NCI-H1417 (cell line): ENCODE data around the gene TEAD1.
A peak's percentile ranks its signal among the peaks of the same experiment; 100 is the strongest.
"Not testable (repeated sequence)": the region's sequence is repeated elsewhere in the genome, so short reads cannot be mapped to it uniquely, and the experiment has no call there.

Experiments
- DNase-seq, 3 experiments: peaks; one replicate each; lab custom pipeline; 2025; lab: John Stamatoyannopoulos, UW

The TEAD1 gene

DNA sequence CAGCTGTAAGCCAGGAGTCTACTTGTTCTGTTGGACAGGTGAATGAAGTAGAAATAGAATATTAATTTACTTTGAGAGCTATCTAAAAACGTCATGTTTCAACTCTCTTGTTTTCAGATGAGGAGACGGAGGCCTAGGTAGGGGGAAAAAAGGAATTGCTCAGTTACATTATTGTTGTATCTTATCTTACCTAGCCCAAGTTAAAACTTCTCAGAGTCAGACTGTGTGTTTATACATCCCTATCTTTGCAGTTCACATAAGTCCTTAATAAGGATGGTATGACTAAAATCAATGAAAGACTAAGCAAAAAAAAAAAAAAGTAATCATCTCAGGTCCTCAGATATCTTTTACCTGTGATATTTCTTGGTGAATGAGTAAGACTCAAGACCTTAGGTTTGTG lies 62.8 kb downstream of the TEAD1 start:
- DNase-seq: no peak

DNA sequence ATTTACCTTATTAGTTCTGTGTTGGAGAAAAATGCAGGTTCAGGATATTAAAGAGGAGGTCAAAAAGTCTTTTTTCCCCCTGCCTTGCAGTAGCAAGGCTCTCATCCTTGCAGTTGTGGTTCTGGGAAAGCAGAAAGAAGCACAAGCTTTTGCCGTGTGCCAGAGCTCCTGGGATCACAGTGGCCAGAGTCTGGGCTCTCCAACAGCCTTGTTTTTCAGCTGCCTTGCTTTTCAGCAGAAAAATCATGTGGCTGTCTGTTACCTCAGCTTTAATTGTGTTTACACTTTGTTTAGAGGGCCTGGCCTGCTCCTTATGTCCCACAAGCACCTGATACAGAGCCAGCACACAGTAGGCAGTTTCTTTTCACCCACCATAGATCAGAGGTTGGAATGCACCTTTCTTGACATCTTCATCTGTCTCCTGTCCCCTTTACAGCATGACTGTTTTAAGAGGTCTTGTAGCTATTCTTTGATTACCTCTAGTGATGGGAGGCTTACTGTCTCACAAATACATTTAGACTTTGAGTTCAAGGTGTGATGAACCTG lies 67.5 kb downstream of the TEAD1 start:
- DNase-seq: peak in 1 of 3 experiments; percentile 18

- peak in 1 of 3 experiments; percentile 48 for DNase-seq
Measured at GRCh38 chr11:12743834-12744449, 69.7 kb downstream of the TEAD1 start.

DNA sequence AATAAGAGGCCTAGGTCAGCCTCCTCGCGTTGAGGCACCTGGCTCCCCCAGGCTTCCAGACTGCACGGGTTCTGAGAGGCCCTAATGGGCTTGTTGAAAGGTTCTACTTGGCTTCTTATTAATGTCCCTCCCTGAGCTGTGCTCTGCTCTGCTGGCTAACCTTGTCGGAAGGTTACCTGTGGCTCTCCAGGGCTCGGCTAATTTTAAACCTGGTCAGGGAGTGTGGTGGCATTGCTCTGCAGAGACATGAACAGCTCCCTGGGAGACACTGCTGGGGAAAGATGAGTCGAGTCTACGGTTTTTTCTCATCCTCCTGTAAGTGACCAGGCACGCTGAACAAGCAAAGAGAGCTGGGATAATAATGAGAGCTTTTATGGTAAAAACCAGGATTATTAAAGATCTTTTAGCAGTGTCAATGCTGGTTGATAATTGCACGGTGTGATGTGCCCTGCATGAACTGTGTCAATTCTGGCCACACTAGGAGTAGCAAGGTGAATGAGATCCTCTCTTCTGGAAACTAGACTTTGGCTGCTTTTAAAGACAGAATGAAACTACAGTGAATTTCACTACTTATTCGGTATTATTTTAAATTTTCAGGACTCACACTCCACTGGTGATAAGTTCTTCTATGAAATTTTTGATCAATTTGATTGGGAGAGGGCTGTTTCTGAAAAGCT lies 70.7 kb downstream of the TEAD1 start:
- peak; percentile 38 to 74 (median 62) for DNase-seq

- DNase-seq: peak in 2 of 3 experiments; percentile 28 to 31
Measured at GRCh38 chr11:12745787-12746186, 71.6 kb downstream of the TEAD1 start.

GRCh38 chr11:12746593-12747097 lies 72.4 kb downstream of the TEAD1 start:
- DNase-seq: peak; percentile 82 to 94 (median 86)

DNA sequence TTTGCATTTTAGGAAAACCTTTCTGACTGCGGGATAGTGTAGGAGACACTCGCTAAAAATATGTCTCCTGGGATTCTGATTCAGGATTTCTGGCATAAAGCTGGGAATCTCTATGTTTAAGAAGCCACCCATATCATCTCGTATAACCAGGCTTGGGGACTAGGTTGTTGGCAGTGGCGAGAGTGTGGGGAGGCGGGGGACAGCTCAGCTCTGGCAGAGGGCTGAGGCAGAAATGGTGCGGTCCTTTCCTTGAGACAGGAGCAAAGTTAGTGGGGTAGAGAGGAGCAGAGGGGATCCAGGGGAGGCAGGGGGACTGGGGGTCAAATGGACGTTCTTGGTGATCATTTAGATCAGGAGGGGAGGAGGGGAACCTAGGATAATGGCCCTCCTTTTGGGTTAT lies 74.3 kb downstream of the TEAD1 start:
- no peak for DNase-seq

- peak in 1 of 3 experiments; percentile 11 for DNase-seq
Measured at GRCh38 chr11:12749442-12749841, 75.2 kb downstream of the TEAD1 start.

GRCh38 chr11:12750181-12750580 lies 76.0 kb downstream of the TEAD1 start:
- no peak for DNase-seq

- DNase-seq: no peak
Measured at GRCh38 chr11:12752868-12753524, 78.8 kb downstream of the TEAD1 start.

- no peak for DNase-seq
Measured at GRCh38 chr11:12754021-12754420, 79.8 kb downstream of the TEAD1 start.

DNA sequence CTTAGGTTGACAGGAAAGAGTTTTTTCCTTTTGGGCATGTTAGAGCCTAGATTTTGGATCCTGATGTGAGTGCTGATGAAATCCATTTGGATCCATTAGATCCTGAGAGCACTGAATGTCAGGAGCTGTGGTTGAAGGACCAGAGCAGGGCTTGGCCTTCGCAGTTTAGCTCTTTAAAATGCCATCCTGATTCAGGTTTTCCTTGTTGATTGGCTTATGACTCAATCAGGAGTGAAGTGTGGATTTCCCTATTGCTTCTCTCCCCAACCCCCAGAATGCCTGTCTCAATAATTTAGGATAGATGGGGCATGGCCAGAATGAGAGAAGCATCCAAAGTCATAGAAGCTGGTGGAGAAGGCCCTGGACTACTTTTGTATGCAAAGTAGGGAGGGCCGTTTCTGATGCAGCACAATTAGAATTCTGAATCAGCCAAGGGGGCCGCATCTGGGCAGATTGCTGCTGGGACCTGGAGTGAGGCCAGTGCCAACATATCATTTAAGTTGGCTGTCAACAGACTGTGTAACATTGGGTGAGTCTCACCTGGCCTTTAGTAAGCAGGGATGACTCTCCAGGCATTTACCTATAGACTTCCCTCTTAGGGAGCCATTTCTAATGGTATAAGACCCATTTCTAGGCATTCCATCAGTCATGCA lies 80.5 kb downstream of the TEAD1 start:
- peak in 2 of 3 experiments; percentile 13 to 51 for DNase-seq

DNA sequence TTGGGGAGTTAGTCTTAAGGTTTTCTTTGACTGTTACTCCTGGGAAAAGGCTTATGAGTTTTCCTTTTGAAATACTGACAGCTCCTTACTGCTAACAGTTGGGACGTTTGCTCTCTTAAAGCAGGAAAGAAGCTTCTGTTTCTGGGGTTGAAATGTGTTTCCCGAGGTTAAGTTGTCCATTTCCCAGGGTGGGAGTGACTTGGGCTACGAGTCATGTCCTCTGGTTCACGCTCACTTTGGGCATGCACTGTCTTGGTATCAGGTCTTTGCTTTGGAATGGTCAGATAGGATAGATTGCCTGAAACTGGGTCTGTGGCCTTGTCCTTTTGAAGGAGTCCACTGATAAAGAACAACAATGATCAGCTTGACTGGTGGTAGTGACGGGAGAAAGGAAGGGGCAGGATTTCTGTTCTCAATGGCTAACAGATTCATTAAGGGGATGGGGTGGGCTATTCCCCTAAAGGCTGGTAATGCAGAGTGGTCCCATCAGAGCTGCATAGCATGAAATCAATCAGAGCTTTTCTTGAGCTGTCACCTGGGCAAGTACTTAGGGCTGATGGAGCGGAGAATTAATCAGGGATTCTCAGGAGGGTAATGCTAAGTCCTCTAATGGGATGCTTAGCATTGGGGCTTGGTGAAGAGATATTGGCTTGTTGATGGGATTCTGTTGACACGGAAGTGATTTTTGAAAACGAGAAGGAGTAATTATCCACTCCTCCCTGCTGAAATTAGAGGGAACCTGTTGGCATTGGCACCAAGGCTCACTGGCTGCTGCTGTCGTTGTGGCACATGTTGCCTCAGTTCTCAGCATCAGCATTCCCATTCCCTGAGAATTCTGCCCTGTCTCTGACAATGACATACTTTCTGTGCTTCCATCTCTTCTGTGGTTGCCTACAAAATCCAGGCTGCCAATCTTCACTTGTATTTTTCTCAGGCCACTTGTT lies 81.6 kb downstream of the TEAD1 start:
- peak; percentile 43 to 92 (median 71) for DNase-seq

- no peak for DNase-seq
Measured at GRCh38 chr11:12756454-12756806, 82.2 kb downstream of the TEAD1 start.

DNA sequence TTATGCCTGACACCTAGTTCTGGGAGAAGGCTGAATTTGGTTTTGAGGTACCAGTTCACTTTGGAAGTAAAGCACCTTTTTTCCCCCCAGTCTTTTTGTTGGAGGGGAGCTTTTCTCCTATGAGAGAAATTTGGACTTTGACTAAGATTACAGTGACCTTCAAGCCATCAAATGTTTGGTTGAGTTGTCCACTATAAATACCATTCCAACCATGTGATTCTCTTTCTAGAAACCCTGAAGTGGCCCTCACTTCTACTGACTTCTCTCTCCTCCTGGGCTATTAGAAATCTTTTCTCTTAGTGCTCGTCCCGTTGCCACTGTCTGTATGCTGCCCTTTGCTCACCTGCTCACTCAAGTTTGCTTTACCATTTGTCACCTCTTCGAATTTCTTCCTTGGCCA lies 82.6 kb downstream of the TEAD1 start:
- no peak for DNase-seq

- DNase-seq: no peak
Measured at GRCh38 chr11:12757416-12757815, 83.2 kb downstream of the TEAD1 start.

DNA sequence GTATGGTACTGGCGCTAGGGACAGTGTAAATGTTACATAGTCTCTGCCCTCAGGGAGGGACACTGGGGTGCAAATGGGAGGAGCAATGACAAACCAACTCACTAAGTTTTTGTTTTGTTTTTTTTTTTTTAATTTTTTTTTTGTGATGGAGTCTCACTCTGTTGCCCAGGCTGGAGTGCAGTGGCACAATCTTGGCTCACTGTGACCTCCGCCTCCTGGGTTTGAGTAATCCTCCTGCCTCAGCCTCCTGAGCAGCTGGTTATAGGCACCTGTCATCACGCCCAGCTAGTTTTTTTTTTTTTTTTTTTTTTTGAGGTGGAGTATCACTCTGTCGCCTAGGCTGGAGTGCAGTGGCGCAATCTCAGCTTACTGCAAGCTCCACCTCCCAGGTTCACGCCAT lies 83.9 kb downstream of the TEAD1 start:
- not testable (repeated sequence) for DNase-seq

- peak in 1 of 3 experiments; percentile 15 for DNase-seq
Measured at GRCh38 chr11:12761029-12761428, 86.8 kb downstream of the TEAD1 start.

- no peak for DNase-seq
Measured at GRCh38 chr11:12762278-12762677, 88.1 kb downstream of the TEAD1 start.

DNA sequence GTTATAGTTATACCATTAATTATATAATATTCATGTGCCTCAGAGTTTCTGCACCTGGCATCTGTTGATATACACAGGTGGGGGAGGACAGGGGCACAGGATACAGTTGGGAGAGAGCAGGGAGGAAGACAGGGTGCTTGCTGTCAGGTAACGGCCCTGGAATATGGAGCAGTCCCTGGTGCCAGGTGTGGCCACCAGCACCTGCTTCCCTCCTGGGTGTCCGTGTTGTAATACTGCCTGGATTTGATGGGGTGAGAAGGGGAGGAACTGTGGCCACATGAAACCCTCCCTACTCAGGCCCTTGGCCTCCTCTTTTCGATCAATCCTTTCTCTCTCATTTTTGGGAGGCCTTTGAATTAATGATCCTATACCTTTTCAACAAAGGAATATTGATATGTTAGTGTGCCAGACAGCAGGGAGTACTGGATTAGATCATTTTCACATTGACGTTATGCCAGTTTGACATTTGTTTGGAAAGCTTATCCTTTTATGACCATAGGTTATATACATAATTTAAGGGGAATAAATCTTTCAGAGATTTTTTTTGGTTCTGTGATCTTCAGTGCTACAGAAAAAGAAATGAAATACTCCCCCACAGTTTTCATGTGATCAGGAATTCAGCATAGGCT lies 88.6 kb downstream of the TEAD1 start:
- peak; percentile 62 to 97 (median 81) for DNase-seq
